Calu3 (cell line): Measurements from ENCODE around the gene RPS15A. TPM values are rescaled to one million over a fixed set of nuclear protein-coding genes. Genes with fewer than 3 reads are reported as not detected.

Experiments used
- BruUV-seq: library from RNA; stranded (reverse); fragments of 400-500 nt; replicated peaks from 2 replicates; lab custom pipeline; 2021; lab: Mats Ljungman, UMichigan
- CTCF ChIA-PET: fragments of 300-600 bp; sonication (Branson Sonifier 250); formaldehyde crosslinking; loops from one replicate; lab custom pipeline; 2022; ENCODE audit warnings: antibody characterized with exemption; lab: Charles Lee
- DNase-seq: peaks from one replicate; pipeline ENCODE4 v3.0.0; 2022
- H3K27ac Mint-ChIP-seq: one replicate; pipeline ENCODE4 v1.8.0; 2022; ENCODE audit warnings: mixed read lengths; ENCODE audit not compliant: unreplicated experiment
- H3K27me3 Mint-ChIP-seq: one replicate; pipeline ENCODE4 v1.8.0; 2022; ENCODE audit warnings: mixed read lengths; ENCODE audit not compliant: unreplicated experiment
- H3K36me3 Mint-ChIP-seq: one replicate; pipeline ENCODE4 v1.8.0; 2022; ENCODE audit warnings: mild to moderate bottlenecking, moderate library complexity, mixed read lengths; ENCODE audit not compliant: insufficient read depth, unreplicated experiment
- H3K4me1 Mint-ChIP-seq: one replicate; pipeline ENCODE4 v1.8.0; 2022; ENCODE audit warnings: mild to moderate bottlenecking, low read depth, mixed read lengths; ENCODE audit not compliant: unreplicated experiment
- H3K4me3 Mint-ChIP-seq: one replicate; pipeline ENCODE4 v1.8.0; 2022; ENCODE audit warnings: mild to moderate bottlenecking, low read depth, moderate library complexity, mixed read lengths; ENCODE audit not compliant: unreplicated experiment
- H3K9me3 Mint-ChIP-seq: one replicate; pipeline ENCODE4 v1.8.0; 2022; ENCODE audit warnings: low read depth, mixed read lengths; ENCODE audit not compliant: unreplicated experiment
- intact Hi-C: fragments of 100-400 bp; cut with micrococcal nuclease; formaldehyde crosslinking; loops from one replicate; pipeline ENCODE4 v1.10.0; 2022; ENCODE audit not compliant: unreplicated experiment
- total RNA-seq: library from RNA; stranded (reverse); gene quantifications from 2 replicates; pipeline ENCODE4 v1.2.3, GENCODE V29; 2022
- TF ChIP-seq, protein P1 (sequence below): fragments of 200-600 bp; IDR thresholded peaks from one replicate; pipeline ENCODE4 v1.8.0; 2022; ENCODE audit warnings: antibody characterized with exemption; ENCODE audit not compliant: unreplicated experiment

RPS15A gene
- total RNA-seq, 1 experiment from 2014 or later, result 1,352 TPM

GRCh38 chr16:18833707-18834505 is 43.8 kb upstream of the RPS15A start:
- Mint-ChIP-seq H3K4me3 (no peak overlapping the region), H3K27ac (no peak overlapping the region), H3K27me3 (no peaks in the 10 kb centered on the region), H3K36me3 (peaks cover 73% of the 10 kb centered on the region), H3K4me1 (no peaks in the 10 kb centered on the region), H3K9me3 (no peaks in the 10 kb centered on the region)
- TF ChIP-seq, protein P1, sequence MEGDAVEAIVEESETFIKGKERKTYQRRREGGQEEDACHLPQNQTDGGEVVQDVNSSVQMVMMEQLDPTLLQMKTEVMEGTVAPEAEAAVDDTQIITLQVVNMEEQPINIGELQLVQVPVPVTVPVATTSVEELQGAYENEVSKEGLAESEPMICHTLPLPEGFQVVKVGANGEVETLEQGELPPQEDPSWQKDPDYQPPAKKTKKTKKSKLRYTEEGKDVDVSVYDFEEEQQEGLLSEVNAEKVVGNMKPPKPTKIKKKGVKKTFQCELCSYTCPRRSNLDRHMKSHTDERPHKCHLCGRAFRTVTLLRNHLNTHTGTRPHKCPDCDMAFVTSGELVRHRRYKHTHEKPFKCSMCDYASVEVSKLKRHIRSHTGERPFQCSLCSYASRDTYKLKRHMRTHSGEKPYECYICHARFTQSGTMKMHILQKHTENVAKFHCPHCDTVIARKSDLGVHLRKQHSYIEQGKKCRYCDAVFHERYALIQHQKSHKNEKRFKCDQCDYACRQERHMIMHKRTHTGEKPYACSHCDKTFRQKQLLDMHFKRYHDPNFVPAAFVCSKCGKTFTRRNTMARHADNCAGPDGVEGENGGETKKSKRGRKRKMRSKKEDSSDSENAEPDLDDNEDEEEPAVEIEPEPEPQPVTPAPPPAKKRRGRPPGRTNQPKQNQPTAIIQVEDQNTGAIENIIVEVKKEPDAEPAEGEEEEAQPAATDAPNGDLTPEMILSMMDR, result no peak
- intact Hi-C loops, result no loop called here
- CTCF ChIA-PET, result interaction anchor here (1.0 kb wide), 1 partner anchor 30 kb away, joined by 3 read pairs; no protein-coding TSS in a partner anchor
- BruUV-seq, result no TSS peak
- DNase-seq, result no peak

- intact Hi-C loops, result no loop called here
- Mint-ChIP-seq H3K9me3 (no peaks in the 10 kb centered on the region), H3K4me1 (no peaks in the 10 kb centered on the region), H3K36me3 (peaks cover 72% of the 10 kb centered on the region), H3K27ac (no peak overlapping the region), H3K27me3 (no peaks in the 10 kb centered on the region), H3K4me3 (no peak overlapping the region)
- TF ChIP-seq, protein P1, result no peak
- CTCF ChIA-PET, result no interaction called here
- DNase-seq, result no peak
- BruUV-seq, result no TSS peak
These were observed 42.5 kb upstream of the RPS15A start for GRCh38 chr16:18832613-18833012.

- BruUV-seq, result no TSS peak
These were observed 41.9 kb upstream of the RPS15A start for GRCh38 chr16:18832006-18832405.

DNA sequence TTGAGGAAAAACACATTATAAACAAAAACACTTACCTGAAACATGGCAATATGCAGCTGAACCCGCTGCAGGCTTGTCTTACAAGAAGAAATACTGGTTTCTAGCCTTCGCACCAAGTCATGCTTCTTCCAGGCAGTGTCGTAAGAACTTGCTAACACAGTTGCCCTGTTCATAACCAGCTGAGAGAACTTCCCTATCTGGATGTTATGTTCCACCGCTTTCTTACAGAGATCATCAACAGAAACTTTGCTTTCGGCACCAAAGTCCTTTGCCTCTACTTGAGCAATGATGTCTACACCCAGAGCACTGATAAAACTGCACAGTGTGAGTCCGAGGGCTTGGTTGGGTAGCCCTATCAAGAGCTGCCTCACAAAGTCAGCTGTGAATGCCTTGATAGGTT is 39.1 kb upstream of the RPS15A start:
- Mint-ChIP-seq H3K36me3 (peaks cover 43% of the 10 kb centered on the region), H3K27me3 (no peaks in the 10 kb centered on the region), H3K9me3 (no peaks in the 10 kb centered on the region), H3K4me3 (no peak overlapping the region), H3K27ac (no peak overlapping the region), H3K4me1 (no peaks in the 10 kb centered on the region)
- TF ChIP-seq, protein P1, result no peak
- CTCF ChIA-PET, result interaction anchor here (0.6 kb wide), 1 partner anchor 1066 kb away, joined by 3 read pairs; no protein-coding TSS in a partner anchor
- BruUV-seq, result no TSS peak
- no peak for DNase-seq
- intact Hi-C loops, result no loop called here

More at GRCh38 chr16:18832006-18832405, 41.9 kb upstream of the RPS15A start:
- peaks cover 67% of the 10 kb centered on the region for H3K36me3 Mint-ChIP-seq
- H3K27ac Mint-ChIP-seq, result no peak overlapping the region
- H3K27me3 Mint-ChIP-seq, result no peaks in the 10 kb centered on the region
- no peak for DNase-seq
- intact Hi-C loops, result no loop called here
- no peaks in the 10 kb centered on the region for H3K9me3 Mint-ChIP-seq
- H3K4me3 Mint-ChIP-seq, result no peak overlapping the region
- TF ChIP-seq, protein P1, result no peak
- CTCF ChIA-PET, result interaction anchor here (1.6 kb wide), 1 partner anchor 12 kb away, joined by 4 read pairs; no protein-coding TSS in a partner anchor
- no peaks in the 10 kb centered on the region for H3K4me1 Mint-ChIP-seq
